Calu3 (cell line): ENCODE data around the gene RALGAPB. TPM values are rescaled to one million over a fixed set of nuclear protein-coding genes. Genes with fewer than 3 reads are reported as not detected.

ENCODE experiments used
- BruUV-seq: library from RNA; stranded (reverse); fragments of 400-500 nt; replicated peaks from 2 replicates; lab custom pipeline; 2021; lab: Mats Ljungman, UMichigan
- CTCF ChIA-PET: fragments of 300-600 bp; sonication (Branson Sonifier 250); formaldehyde crosslinking; loops from one replicate; lab custom pipeline; 2022; ENCODE audit warnings: antibody characterized with exemption; lab: Charles Lee
- DNase-seq: peaks from one replicate; pipeline ENCODE4 v3.0.0; 2022
- H3K27ac Mint-ChIP-seq: one replicate; pipeline ENCODE4 v1.8.0; 2022; ENCODE audit warnings: mixed read lengths; ENCODE audit not compliant: unreplicated experiment
- H3K27me3 Mint-ChIP-seq: one replicate; pipeline ENCODE4 v1.8.0; 2022; ENCODE audit warnings: mixed read lengths; ENCODE audit not compliant: unreplicated experiment
- H3K36me3 Mint-ChIP-seq: one replicate; pipeline ENCODE4 v1.8.0; 2022; ENCODE audit warnings: mild to moderate bottlenecking, moderate library complexity, mixed read lengths; ENCODE audit not compliant: insufficient read depth, unreplicated experiment
- H3K4me1 Mint-ChIP-seq: one replicate; pipeline ENCODE4 v1.8.0; 2022; ENCODE audit warnings: mild to moderate bottlenecking, low read depth, mixed read lengths; ENCODE audit not compliant: unreplicated experiment
- H3K4me3 Mint-ChIP-seq: one replicate; pipeline ENCODE4 v1.8.0; 2022; ENCODE audit warnings: mild to moderate bottlenecking, low read depth, moderate library complexity, mixed read lengths; ENCODE audit not compliant: unreplicated experiment
- H3K9me3 Mint-ChIP-seq: one replicate; pipeline ENCODE4 v1.8.0; 2022; ENCODE audit warnings: low read depth, mixed read lengths; ENCODE audit not compliant: unreplicated experiment
- intact Hi-C: fragments of 100-400 bp; cut with micrococcal nuclease; formaldehyde crosslinking; loops from one replicate; pipeline ENCODE4 v1.10.0; 2022; ENCODE audit not compliant: unreplicated experiment
- total RNA-seq: library from RNA; stranded (reverse); gene quantifications from 2 replicates; pipeline ENCODE4 v1.2.3, GENCODE V29; 2022
- TF ChIP-seq, protein P1 (sequence below): fragments of 200-600 bp; IDR thresholded peaks from one replicate; pipeline ENCODE4 v1.8.0; 2022; ENCODE audit warnings: antibody characterized with exemption; ENCODE audit not compliant: unreplicated experiment

Gene RALGAPB
- total RNA-seq, 1 experiment from 2014 or later = 59.8 TPM

DNA sequence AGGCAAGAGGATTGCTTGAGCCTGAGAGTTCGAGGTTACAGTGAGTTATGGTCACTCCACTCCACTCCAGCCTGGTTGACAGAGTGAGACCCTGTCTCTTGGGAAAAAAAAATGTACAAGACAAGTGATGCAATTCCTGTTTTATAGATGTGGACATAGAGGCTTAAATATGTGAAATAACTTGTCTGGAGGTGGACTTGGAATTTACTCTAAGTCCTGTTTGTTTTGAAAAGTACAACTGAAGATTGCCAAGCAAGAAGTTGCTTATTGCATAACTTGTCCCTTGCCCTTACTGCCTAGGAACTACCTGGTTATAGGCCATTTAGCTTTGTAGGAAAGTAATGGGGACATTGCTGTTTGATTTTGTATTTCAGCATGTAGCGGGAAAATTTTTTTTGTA lies 82.3 kb downstream of the RALGAPB start:
- TF ChIP-seq, protein P1, sequence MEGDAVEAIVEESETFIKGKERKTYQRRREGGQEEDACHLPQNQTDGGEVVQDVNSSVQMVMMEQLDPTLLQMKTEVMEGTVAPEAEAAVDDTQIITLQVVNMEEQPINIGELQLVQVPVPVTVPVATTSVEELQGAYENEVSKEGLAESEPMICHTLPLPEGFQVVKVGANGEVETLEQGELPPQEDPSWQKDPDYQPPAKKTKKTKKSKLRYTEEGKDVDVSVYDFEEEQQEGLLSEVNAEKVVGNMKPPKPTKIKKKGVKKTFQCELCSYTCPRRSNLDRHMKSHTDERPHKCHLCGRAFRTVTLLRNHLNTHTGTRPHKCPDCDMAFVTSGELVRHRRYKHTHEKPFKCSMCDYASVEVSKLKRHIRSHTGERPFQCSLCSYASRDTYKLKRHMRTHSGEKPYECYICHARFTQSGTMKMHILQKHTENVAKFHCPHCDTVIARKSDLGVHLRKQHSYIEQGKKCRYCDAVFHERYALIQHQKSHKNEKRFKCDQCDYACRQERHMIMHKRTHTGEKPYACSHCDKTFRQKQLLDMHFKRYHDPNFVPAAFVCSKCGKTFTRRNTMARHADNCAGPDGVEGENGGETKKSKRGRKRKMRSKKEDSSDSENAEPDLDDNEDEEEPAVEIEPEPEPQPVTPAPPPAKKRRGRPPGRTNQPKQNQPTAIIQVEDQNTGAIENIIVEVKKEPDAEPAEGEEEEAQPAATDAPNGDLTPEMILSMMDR = no peak
- CTCF ChIA-PET = no interaction called here
- H3K27me3 Mint-ChIP-seq = no peaks in the 10 kb centered on the region
- H3K4me3 Mint-ChIP-seq = no peak overlapping the region
- intact Hi-C loops = no loop called here
- no peaks in the 10 kb centered on the region for H3K4me1 Mint-ChIP-seq
- H3K9me3 Mint-ChIP-seq = no peaks in the 10 kb centered on the region
- no TSS peak for BruUV-seq
- no peak overlapping the region for H3K27ac Mint-ChIP-seq
- no peak for DNase-seq
- H3K36me3 Mint-ChIP-seq = peaks cover 23% of the 10 kb centered on the region

DNA sequence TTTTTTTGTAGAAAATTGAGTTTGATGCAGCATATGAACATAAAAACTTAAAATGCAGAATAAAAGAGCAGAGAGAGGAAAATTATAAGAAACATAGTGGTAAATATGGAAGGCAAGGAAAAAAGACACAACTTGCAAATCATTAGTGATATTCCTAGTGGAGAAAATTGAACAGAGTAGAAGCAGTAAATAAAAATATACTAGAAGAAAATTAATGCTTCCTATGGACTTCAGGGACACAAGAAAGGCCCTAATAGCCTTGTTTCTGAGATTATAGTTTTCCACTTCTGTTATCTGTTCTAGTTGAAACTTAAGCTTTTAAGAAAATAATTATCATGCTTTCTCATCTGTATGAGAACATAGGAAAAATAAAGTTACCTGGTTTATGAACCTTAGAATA lies 82.8 kb downstream of the RALGAPB start:
- intact Hi-C loops = no loop called here
- H3K4me1 Mint-ChIP-seq = no peaks in the 10 kb centered on the region
- CTCF ChIA-PET = no interaction called here
- no peak overlapping the region for H3K4me3 Mint-ChIP-seq
- peaks cover 20% of the 10 kb centered on the region for H3K36me3 Mint-ChIP-seq
- TF ChIP-seq, protein P1 = no peak
- no peaks in the 10 kb centered on the region for H3K9me3 Mint-ChIP-seq
- BruUV-seq = no TSS peak
- no peak for DNase-seq
- H3K27me3 Mint-ChIP-seq = no peaks in the 10 kb centered on the region
- no peak overlapping the region for H3K27ac Mint-ChIP-seq

- Mint-ChIP-seq H3K36me3 (peaks cover 14% of the 10 kb centered on the region), H3K27ac (no peak overlapping the region), H3K9me3 (no peaks in the 10 kb centered on the region), H3K27me3 (no peaks in the 10 kb centered on the region), H3K4me3 (no peak overlapping the region), H3K4me1 (no peaks in the 10 kb centered on the region)
- CTCF ChIA-PET = no interaction called here
- DNase-seq = no peak
- BruUV-seq = no TSS peak
- TF ChIP-seq, protein P1 = no peak
- intact Hi-C loops = no loop called here
Measured at GRCh38 chr20:38557174-38557573, 84.5 kb downstream of the RALGAPB start.

- intact Hi-C loops = no loop called here
- H3K4me3 Mint-ChIP-seq = no peak overlapping the region
- no TSS peak for BruUV-seq
- no peaks in the 10 kb centered on the region for H3K27me3 Mint-ChIP-seq
- H3K9me3 Mint-ChIP-seq = no peaks in the 10 kb centered on the region
- TF ChIP-seq, protein P1 = no peak
- DNase-seq = no peak
- H3K4me1 Mint-ChIP-seq = no peaks in the 10 kb centered on the region
- peaks cover 14% of the 10 kb centered on the region for H3K36me3 Mint-ChIP-seq
- H3K27ac Mint-ChIP-seq = no peak overlapping the region
- CTCF ChIA-PET = no interaction called here
Measured at GRCh38 chr20:38558596-38559360, 86.1 kb downstream of the RALGAPB start.
